ENCODE data around the gene INO80B.
"Not testable (repeated sequence)": the region's sequence is repeated elsewhere in the genome, so short reads cannot be mapped to it uniquely, and the experiment has no call there.

The INO80B gene

DNA sequence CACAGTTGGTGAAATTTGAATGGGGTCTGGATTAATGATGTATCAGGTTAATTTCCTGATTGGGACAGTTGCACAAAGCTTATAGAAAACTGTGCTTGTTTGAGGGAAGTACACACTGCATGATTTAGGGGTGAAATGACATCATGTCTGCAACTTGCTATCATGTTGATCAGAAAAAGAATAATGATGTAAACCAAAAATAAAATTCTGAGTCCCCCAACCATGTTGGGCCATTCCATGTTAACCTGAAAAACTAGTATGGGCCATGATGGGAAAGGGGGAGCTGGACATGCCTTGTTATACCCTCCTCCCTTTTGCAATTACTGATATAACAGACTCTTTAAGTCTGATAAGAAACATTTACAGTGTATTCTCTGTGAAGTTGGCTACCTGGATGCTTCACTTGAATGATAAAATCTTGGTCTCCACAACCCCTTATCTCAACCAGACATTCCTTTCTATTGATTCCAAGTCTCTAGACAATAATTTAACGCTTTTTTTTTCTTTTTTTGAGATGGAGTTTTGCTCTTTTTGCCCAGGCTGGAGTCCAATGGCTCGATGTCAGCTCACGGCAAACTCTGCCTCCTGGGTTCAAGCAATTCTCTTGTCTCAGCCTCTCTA lies 4.2 kb upstream of the INO80B start:
- no peak for DNase-seq

DNA sequence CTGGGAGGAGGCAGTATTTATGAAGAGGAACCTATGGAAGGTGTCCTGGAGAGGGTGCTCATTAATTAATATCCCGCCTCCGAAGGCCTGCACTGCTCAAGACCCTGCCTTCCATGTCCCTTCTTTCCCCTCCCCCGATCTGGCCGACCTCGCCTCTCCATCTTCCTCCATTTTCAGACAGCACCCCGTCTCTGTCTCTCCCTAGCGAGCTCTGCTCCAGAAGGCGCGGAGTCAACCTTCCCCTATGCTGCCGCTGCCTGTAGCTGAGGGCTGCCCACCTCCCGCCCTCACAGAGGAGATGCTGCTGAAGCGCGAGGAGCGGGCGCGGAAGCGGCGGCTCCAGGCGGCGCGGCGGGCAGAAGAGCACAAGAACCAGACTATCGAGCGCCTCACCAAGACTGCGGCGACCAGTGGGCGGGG lies 2.3 kb downstream of the INO80B start:
- DNase-seq = no peak

DNA sequence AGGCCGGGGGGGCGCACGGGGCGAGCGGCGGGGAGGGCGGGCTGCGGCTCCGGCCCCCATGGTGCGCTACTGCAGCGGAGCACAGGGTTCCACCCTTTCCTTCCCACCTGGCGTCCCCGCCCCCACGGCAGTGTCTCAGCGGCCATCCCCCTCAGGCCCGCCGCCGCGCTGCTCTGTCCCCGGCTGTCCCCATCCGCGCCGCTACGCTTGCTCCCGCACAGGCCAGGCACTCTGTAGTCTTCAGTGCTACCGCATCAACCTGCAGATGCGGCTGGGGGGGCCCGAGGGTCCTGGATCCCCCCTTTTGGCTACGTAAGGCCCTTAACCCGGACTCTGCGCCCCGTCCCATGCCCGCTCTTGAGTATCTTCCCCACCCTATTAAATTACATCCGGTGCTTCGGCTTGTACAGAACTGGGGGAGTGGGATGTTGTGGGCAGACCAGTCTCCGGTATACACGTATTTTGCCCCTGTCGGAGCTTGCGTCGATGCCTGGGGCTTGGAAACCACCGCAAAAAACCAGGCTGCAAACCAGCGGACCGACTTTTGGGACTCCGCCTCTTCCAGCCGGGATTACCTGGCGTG lies 2.8 kb downstream of the INO80B start:
- DNase-seq = peak; percentile 88

DNA sequence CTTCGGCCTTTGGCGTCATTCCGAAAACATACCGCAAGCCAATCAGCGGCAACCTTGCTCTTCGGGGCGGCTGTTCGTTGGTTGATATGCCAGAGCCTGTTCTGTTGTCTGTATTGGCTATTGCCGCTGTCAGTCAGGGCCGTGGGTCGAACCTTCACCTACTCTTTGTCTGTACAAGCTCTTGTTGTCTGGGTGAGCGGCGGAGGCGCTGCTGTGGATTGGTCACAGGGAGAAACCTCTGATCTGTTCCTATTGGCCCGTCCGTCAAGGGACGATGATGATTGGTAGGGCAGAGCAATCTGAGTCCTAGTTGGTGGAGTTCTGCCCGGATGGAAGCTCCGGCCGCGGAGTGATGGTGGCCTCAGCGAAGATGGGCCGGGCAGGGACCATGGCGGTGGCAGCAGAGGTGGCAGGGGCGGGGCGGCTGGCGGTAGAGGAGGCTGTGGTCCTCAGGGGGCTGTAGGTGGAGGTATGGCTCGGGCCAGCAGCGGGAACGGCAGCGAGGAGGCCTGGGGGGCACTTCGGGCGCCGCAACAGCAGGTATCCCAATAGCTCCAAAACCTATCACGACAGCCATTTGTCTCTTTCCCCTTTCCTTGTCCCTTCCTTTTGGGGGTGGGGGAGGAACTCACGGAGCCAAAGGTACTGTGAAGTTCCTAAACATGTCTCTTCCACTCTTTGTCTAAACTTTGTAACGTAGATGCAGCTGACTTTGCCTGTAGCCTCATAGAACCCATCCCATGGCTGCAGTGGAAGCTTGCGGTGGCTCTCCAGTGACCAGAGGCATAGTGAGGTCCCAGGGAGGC lies 3.4 kb downstream of the INO80B start, which contains the start of gene WBP1:
WBP1 (plus strand) TSS at position 307 of the 806 bp plus-strand sequence; CDS start at position 472, 165 bp downstream.
- peak; percentile 100 for DNase-seq

- DNase-seq = no peak
Measured at GRCh38 chr2:74458938-74459363, 4.1 kb downstream of the INO80B start.

DNA sequence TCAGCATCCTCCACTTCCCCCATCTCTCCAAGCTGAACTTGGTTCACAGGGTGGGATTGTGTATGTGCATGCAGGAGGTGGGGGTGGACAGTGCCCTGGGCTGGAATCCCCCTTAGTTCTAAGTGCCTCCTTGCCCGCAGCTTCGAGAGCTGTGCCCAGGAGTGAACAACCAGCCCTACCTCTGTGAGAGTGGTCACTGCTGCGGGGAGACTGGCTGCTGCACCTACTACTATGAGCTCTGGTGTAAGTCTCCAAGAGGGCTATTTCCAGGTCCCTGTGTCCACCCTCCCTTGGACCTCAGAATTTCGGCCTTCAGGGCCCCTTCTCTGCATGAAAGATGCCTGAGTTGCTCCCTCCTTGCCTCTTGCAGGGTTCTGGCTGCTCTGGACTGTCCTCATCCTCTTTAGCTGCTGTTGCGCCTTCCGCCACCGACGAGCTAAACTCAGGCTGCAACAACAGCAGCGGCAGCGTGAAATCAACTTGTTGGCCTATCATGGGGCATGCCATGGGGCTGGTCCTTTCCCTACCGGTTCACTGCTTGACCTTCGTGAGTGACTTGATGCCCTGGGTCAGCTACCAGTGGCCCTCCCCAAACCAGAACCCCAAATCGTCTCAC lies 4.7 kb downstream of the INO80B start:
- DNase-seq = not testable (repeated sequence)

DNA sequence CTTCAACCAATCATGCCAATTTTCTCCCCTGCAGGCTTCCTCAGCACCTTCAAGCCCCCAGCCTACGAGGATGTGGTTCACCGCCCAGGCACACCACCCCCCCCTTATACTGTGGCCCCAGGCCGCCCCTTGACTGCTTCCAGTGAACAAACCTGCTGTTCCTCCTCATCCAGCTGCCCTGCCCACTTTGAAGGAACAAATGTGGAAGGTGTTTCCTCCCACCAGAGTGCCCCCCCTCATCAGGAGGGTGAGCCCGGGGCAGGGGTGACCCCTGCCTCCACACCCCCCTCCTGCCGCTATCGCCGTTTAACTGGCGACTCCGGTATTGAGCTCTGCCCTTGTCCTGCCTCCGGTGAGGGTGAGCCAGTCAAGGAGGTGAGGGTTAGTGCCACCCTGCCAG lies 5.3 kb downstream of the INO80B start:
- not testable (repeated sequence) for DNase-seq

GRCh38 chr2:74461187-74462053 lies 6.5 kb downstream of the INO80B start:
- DNase-seq = no peak

- DNase-seq = no peak
Measured at GRCh38 chr2:74462054-74462785, 7.3 kb downstream of the INO80B start.

GRCh38 chr2:74462786-74463105 lies 7.9 kb downstream of the INO80B start:
- no peak for DNase-seq

DNA sequence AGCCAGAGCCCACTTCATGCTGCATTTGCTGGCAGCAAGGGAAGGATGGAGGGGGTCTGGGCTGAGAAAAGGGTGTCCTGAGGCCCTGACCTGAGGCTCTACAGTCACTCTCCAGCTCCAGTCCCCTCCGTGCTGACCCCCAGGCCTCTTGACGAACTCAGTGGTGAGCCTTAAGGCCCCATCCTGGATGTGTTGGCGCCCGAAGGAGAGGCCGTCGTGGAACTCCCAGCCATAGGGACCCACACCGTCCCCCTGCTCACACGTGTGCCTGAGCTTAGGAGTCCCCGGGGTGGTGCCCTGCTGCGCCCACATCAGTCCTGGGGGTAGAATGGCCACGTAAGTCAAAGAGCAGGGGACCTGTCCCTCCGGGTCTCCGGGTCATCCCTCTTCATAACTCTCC lies 9.5 kb downstream of the INO80B start:
- no peak for DNase-seq

GRCh38 chr2:74470742-74471141 lies 15.9 kb downstream of the INO80B start:
- DNase-seq = not testable (repeated sequence)

- no peak for DNase-seq
Measured at GRCh38 chr2:74471332-74472065, 16.6 kb downstream of the INO80B start.

DNA sequence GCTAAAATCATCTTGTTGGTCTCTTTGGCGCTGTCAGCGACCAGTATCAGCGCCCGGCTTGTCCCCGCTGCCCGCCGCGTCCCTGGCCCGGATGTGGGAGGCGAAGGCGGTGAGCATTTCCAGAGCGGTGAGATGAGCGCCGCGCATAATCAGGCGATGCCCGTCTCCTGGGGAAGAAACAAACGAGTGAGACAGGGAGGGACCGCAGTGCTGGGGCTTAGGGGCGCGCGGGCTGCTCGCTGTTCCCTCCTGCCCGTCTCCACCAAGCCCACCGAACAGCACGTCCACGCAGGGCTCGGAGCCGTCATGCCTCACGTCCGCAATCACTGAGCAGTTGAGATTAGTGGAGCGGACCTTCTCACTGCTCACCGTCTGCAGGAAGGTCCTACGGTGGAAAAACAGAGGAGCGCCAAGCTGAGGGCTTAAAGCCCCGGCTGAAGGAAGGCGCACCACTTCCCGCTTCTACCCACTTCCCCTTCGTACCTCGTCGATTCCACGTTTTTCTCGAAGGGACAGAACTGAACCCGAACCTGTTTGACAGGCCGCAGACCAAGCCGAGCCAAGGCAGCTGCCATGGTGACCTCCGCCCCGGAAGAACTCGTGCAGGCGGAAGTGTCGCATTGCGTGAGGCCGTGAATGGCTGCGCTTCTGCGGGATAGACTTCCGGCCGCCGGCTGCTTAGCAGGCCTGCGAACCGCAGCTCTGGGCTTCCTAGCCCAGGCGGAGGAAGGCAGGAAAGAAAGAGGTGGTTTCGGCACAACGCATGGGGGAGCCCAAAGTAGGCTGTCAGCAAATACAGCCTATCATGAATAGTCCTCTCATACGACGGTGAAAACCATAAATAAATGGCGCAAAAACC lies 17.4 kb downstream of the INO80B start, which contains the start of gene MRPL53:
MRPL53 (minus strand) TSS at position 595 of the 859 bp plus-strand sequence; CDS start at position 575, 20 bp downstream.
- DNase-seq = peak; percentile 87

DNA sequence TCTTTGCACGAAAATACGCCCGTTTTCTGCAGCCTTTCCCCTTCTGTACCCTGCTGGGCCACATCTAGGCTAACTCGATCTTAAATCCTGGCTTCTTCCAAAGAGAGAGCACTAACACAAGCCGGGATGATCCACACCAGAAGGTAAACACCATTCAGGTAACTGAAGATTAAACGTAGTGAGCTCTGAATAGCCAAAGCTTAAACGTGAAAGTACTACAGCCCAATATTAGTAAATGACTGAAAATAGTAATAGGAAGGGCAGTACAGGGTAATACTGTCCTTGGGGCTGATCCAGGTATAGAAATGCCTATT lies 18.0 kb downstream of the INO80B start:
- DNase-seq = peak; percentile 73

GRCh38 chr2:74474481-74474880 lies 19.6 kb downstream of the INO80B start:
- DNase-seq = no peak

DNA sequence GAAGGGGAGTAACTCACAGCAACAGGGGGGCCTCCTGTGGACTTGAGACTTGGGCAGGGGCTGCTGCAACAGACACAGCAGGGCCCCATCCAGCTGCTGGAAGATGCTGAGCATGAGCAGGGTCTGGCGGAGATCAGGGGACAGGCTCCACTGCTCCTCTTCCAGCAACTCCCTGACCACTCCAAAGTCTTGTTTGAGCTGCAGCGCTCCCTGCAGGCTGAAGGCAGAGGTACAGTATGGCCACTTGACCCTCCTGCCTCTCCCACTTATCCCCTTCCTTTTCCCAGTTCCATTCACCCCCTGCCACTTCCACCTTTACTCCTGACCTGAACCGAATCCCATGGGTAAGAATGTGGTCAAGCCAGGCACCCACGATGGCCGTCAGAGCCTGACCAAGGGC lies 20.0 kb downstream of the INO80B start:
- no peak for DNase-seq

GRCh38 chr2:74481431-74481830 lies 26.5 kb downstream of the INO80B start:
- no peak for DNase-seq

DNA sequence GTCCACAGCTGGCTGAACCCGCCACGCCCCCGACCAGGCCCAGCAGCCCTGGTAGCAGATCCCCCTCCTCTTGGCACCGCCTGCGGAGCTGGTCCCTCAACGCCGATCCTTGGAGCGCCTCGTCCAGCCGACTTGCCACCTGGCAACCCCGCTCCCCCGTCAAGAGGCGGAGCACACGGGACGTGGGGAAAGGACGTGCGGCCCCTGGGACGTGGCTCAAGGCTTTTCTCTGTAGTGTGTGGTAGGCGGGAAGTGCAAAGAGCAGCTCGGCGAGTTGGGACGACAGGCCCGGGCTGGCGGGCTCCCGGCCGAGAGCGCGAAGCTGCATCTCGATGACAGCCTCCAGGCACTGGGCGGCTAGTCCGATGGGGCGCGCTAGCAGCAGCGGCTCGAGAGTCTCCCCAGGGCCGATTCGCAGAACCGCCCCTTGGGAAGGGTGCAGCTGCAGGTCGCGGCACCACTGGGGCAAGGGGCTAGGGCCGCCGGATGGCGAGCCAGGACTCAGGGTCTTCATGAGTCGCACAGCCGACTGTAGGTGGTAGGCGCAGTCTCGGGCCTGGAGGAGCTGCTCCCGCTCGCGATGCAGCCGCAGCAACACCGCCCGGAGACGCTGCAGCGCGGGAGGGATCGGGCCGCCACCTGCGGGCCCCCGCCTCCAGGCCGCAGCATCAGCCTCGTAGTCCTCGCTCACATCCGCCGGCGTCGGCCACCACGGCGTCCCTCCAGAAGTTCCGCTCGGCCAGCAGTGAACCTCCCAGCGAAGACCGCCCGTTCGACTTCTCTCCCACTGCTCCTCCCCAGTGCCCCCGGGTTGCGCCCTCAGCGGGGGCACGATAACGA lies 27.3 kb downstream of the INO80B start:
- peak; percentile 64 for DNase-seq

Measured in NCI-H2227 treated with DMSO at 0.1 percent for 48 hours (cell line).